ENCODE results near the gene SLC15A4.

SLC15A4 gene

GRCh38 chr12:128766738-128767501 is 56.8 kb downstream of the SLC15A4 start:
- H3K36me3 Mint-ChIP-seq (ENCODE audit: insufficient read depth), result no peaks in the 10 kb centered on the region
- peaks cover 10 to 17% of the 10 kb centered on the region in 2 donors for H3K4me1 Mint-ChIP-seq (ENCODE audit: low read depth in 2 of 2)
- no peaks in the 10 kb centered on the region for H3K27me3 Mint-ChIP-seq
- ATAC-seq (replicated peaks) (no peak), DNase-seq (no peak)
- H3K9me3 Mint-ChIP-seq, result no peaks in the 10 kb centered on the region
- H3K27ac Mint-ChIP-seq, result peak overlapping the region in 1 of 2 donors; percentile 2
- no peak overlapping the region for H3K4me3 Mint-ChIP-seq

- peaks cover 7 to 8% of the 10 kb centered on the region in 2 donors for H3K4me1 Mint-ChIP-seq (ENCODE audit: low read depth in 2 of 2)
- H3K9me3 Mint-ChIP-seq, result no peaks in the 10 kb centered on the region
- H3K27me3 Mint-ChIP-seq, result no peaks in the 10 kb centered on the region
- ATAC-seq (replicated peaks) (peak; percentile 100), DNase-seq (peak; percentile 42 to 51 (median 45))
- H3K4me3 Mint-ChIP-seq, result peak overlapping the region; percentile 25 to 50
- H3K36me3 Mint-ChIP-seq (ENCODE audit: insufficient read depth), result no peaks in the 10 kb centered on the region
- H3K27ac Mint-ChIP-seq, result peak overlapping the region; percentile 49 to 96
These were observed 60.4 kb downstream of the SLC15A4 start for GRCh38 chr12:128763395-128763794.

GRCh38 chr12:128761379-128761790 is 62.4 kb downstream of the SLC15A4 start:
- Mint-ChIP-seq H3K4me3 (no peak overlapping the region), H3K27me3 (no peaks in the 10 kb centered on the region), H3K36me3 (ENCODE audit: insufficient read depth) (no peaks in the 10 kb centered on the region), H3K27ac (no peak overlapping the region), H3K9me3 (no peaks in the 10 kb centered on the region), H3K4me1 (ENCODE audit: low read depth in 2 of 2) (peaks cover 7 to 8% of the 10 kb centered on the region in 2 donors)
- DNase-seq (no peak), ATAC-seq (replicated peaks) (no peak)

GRCh38 chr12:128755566-128755965 is 68.2 kb downstream of the SLC15A4 start:
- peaks cover 8 to 11% of the 10 kb centered on the region in 2 donors for H3K4me1 Mint-ChIP-seq (ENCODE audit: low read depth in 2 of 2)
- no peak for ATAC-seq (replicated peaks)
- DNase-seq, result no peak
- no peaks in the 10 kb centered on the region for H3K27me3 Mint-ChIP-seq
- no peak overlapping the region for H3K4me3 Mint-ChIP-seq
- no peaks in the 10 kb centered on the region for H3K36me3 Mint-ChIP-seq (ENCODE audit: insufficient read depth)
- no peaks in the 10 kb centered on the region for H3K9me3 Mint-ChIP-seq
- H3K27ac Mint-ChIP-seq, result no peak overlapping the region

GRCh38 chr12:128754275-128754674 is 69.5 kb downstream of the SLC15A4 start:
- peak overlapping the region in 1 of 2 donors; percentile 36 for H3K27ac Mint-ChIP-seq
- no peaks in the 10 kb centered on the region for H3K9me3 Mint-ChIP-seq
- H3K4me3 Mint-ChIP-seq, result no peak overlapping the region
- peaks cover 8 to 11% of the 10 kb centered on the region in 2 donors for H3K4me1 Mint-ChIP-seq (ENCODE audit: low read depth in 2 of 2)
- DNase-seq, result no peak
- no peaks in the 10 kb centered on the region for H3K36me3 Mint-ChIP-seq (ENCODE audit: insufficient read depth)
- no peak for ATAC-seq (replicated peaks)
- no peaks in the 10 kb centered on the region for H3K27me3 Mint-ChIP-seq

GRCh38 chr12:128753438-128753837 is 70.3 kb downstream of the SLC15A4 start:
- no peak overlapping the region for H3K4me3 Mint-ChIP-seq
- H3K9me3 Mint-ChIP-seq, result no peaks in the 10 kb centered on the region
- no peak for ATAC-seq (replicated peaks)
- H3K27me3 Mint-ChIP-seq, result no peaks in the 10 kb centered on the region
- H3K36me3 Mint-ChIP-seq (ENCODE audit: insufficient read depth), result no peaks in the 10 kb centered on the region
- DNase-seq, result no peak
- H3K27ac Mint-ChIP-seq, result peak overlapping the region in 1 of 2 donors; percentile 19
- peaks cover 11 to 13% of the 10 kb centered on the region in 2 donors for H3K4me1 Mint-ChIP-seq (ENCODE audit: low read depth in 2 of 2)

GRCh38 chr12:128752386-128752785 is 71.4 kb downstream of the SLC15A4 start:
- no peak for DNase-seq
- no peak for ATAC-seq (replicated peaks)
- Mint-ChIP-seq H3K4me3 (no peak overlapping the region), H3K9me3 (no peaks in the 10 kb centered on the region), H3K4me1 (ENCODE audit: low read depth in 2 of 2) (peaks cover 20 to 24% of the 10 kb centered on the region in 2 donors), H3K27me3 (no peaks in the 10 kb centered on the region), H3K27ac (no peak overlapping the region), H3K36me3 (ENCODE audit: insufficient read depth) (no peaks in the 10 kb centered on the region)

GRCh38 chr12:128747441-128747840 is 76.3 kb downstream of the SLC15A4 start:
- Mint-ChIP-seq H3K9me3 (no peaks in the 10 kb centered on the region), H3K4me1 (ENCODE audit: low read depth in 2 of 2) (peaks cover 49 to 53% of the 10 kb centered on the region in 2 donors), H3K36me3 (ENCODE audit: insufficient read depth) (peaks cover 3% of the 10 kb centered on the region), H3K27ac (peak overlapping the region; percentile 94 to 96), H3K27me3 (no peaks in the 10 kb centered on the region), H3K4me3 (peak overlapping the region; percentile 69 to 76)
- ATAC-seq (replicated peaks) (no peak), DNase-seq (no peak)

GRCh38 chr12:128745772-128746689 is 77.7 kb downstream of the SLC15A4 start:
- DNase-seq (no peak), ATAC-seq (replicated peaks) (peak; percentile 87)
- Mint-ChIP-seq H3K4me3 (peak overlapping the region; percentile 69 to 76), H3K27ac (peak overlapping the region; percentile 94 to 96), H3K36me3 (ENCODE audit: insufficient read depth) (peaks cover 3% of the 10 kb centered on the region), H3K9me3 (no peaks in the 10 kb centered on the region), H3K4me1 (ENCODE audit: low read depth in 2 of 2) (peaks cover 52 to 61% of the 10 kb centered on the region in 2 donors), H3K27me3 (no peaks in the 10 kb centered on the region)

- no peak for ATAC-seq (replicated peaks)
- Mint-ChIP-seq H3K4me1 (ENCODE audit: low read depth in 2 of 2) (peaks cover 55 to 67% of the 10 kb centered on the region in 2 donors), H3K27ac (peak overlapping the region; percentile 94 to 96), H3K27me3 (no peaks in the 10 kb centered on the region), H3K36me3 (ENCODE audit: insufficient read depth) (peaks cover 3% of the 10 kb centered on the region), H3K4me3 (peak overlapping the region; percentile 65 to 67), H3K9me3 (peaks cover 7% of the 10 kb centered on the region in 2 donors)
- DNase-seq, result no peak
These were observed 79.8 kb downstream of the SLC15A4 start for GRCh38 chr12:128743916-128744315.
